ENCODE measurements around the gene CHRM3. TPM values are rescaled to one million over a fixed set of nuclear protein-coding genes. Genes with fewer than 3 reads are reported as not detected.

Gene CHRM3
- total RNA-seq, 1 donor from 2014 or later: 1.6 TPM

DNA sequence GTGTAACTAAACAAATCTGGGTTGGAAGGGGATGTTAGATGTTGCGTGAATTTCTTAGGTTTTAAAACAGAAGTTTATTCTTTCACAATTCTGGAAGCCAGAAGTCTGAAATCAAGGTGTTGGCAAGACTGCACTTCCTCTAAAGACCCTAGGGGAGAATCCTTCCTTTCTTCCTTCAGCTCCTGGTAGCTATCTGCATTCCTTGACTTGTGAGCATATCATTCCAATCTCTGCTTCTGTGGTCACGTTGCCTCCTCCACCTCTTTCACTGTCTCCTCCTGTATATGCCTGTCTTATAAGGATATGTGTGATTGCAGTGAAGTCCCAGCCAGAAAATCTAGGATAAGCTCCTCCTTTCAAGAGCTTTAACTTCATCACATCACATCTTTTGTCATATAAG is 7.7 kb downstream of the CHRM3 start:
- Histone ChIP-seq H3K4me3 (ENCODE audit: low read length in 3 of 3) (no peak overlapping the region), H3K27ac (ENCODE audit: low read depth, low read length) (no peak overlapping the region), H3K36me3 (ENCODE audit: control insufficient read depth in 3 of 3, insufficient read depth in 3 of 3, low read length in 3 of 3) (no peaks in the 10 kb centered on the region), H3K4me1 (ENCODE audit: control insufficient read depth in 3 of 3, insufficient read depth in 3 of 3, low read length in 3 of 3) (no peaks in the 10 kb centered on the region), H3K9me3 (ENCODE audit: control insufficient read depth in 3 of 3, low read length in 3 of 3) (no peaks in the 10 kb centered on the region), H3K27me3 (ENCODE audit: control insufficient read depth in 3 of 3, insufficient read depth in 3 of 3, low read length in 3 of 3) (peaks cover 0 to 12% (median 4%) of the 10 kb centered on the region in 3 donors), H3K9ac (ENCODE audit: low read depth in 1 of 3, low read length in 3 of 3) (no peak overlapping the region)

DNA sequence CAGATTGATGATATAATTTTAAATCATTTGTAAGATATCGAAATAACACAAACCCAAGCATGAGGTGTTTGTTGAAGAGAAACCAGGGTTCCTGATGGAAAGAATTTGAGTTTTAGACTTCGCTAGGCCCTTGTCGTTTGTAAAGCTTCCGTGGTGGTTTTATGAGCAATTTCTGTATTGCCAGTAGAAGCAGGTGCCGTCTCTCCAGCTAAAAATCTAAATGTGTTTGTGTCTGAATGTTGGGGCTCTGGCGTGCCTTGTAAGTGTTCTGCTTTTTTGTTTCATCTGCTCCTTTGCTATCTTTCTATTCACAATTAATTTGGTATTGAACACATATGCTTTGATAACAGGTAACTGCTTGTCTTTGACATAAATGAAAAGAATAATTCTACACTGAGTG is 27.5 kb downstream of the CHRM3 start:
- Histone ChIP-seq H3K27ac (ENCODE audit: low read depth, low read length) (no peak overlapping the region), H3K36me3 (ENCODE audit: control insufficient read depth in 3 of 3, insufficient read depth in 3 of 3, low read length in 3 of 3) (no peaks in the 10 kb centered on the region), H3K4me3 (ENCODE audit: low read length in 3 of 3) (no peak overlapping the region), H3K27me3 (ENCODE audit: control insufficient read depth in 3 of 3, insufficient read depth in 3 of 3, low read length in 3 of 3) (no peaks in the 10 kb centered on the region), H3K4me1 (ENCODE audit: control insufficient read depth in 3 of 3, insufficient read depth in 3 of 3, low read length in 3 of 3) (no peaks in the 10 kb centered on the region), H3K9me3 (ENCODE audit: control insufficient read depth in 3 of 3, low read length in 3 of 3) (no peaks in the 10 kb centered on the region), H3K9ac (ENCODE audit: low read depth in 1 of 3, low read length in 3 of 3) (no peak overlapping the region)

DNA sequence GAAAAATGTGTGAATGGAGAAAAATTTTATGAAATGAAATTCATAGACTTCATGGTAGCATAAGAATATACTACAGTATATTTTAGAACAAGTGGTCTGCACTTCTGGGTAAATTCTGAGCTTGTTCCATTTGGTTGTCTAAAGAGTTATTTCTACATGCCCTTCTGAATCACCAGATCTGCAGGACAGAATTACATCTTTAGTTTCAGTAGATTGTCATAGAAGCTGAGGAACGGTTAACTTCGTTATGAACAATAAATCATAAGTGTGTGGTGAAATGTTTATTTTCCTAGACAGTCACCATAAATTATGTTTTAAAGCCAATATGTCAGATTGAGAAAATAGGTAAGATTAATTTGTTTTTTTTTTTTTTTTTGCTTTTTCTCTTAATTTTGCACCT is 30.9 kb downstream of the CHRM3 start:
- H3K27me3 ChIP-seq (ENCODE audit: control insufficient read depth in 3 of 3, insufficient read depth in 3 of 3, low read length in 3 of 3): no peaks in the 10 kb centered on the region
- no peak overlapping the region for H3K4me3 ChIP-seq (ENCODE audit: low read length in 3 of 3)
- H3K9ac ChIP-seq (ENCODE audit: low read depth in 1 of 3, low read length in 3 of 3): no peak overlapping the region
- H3K27ac ChIP-seq (ENCODE audit: low read depth, low read length): no peak overlapping the region
- no peaks in the 10 kb centered on the region for H3K9me3 ChIP-seq (ENCODE audit: control insufficient read depth in 3 of 3, low read length in 3 of 3)
- H3K36me3 ChIP-seq (ENCODE audit: control insufficient read depth in 3 of 3, insufficient read depth in 3 of 3, low read length in 3 of 3): no peaks in the 10 kb centered on the region
- no peaks in the 10 kb centered on the region for H3K4me1 ChIP-seq (ENCODE audit: control insufficient read depth in 3 of 3, insufficient read depth in 3 of 3, low read length in 3 of 3)

DNA sequence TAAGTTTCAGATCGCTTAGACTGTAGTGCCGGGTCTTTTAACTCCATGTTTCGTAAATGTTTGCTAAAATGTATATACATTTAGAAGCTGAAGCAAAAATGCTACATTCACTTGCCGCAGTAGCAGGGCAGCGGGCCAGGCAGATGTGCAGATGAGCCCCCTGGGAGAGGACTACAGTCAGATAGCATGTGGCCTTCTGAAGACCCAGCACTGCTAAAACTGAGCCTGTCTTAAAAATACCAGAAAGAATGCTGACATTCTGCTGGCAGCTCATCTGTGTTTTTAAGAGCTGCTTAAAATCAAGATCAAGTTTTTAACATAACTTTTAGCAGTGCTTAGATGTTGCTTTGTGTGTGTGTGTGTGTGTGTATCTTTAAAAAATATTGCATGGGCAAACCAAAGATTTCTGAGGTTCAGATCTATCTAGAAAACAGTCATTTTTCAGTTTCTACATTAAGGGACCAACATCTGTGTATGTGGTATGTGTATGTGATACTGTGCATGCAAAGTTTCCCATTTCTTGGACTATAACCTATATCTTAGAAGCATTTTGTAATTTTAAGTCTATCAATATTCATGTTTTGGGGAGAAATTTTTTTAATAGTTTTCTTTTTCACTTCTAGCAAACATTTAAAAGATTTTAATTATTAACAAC is 31.7 kb downstream of the CHRM3 start:
- Histone ChIP-seq H3K27me3 (ENCODE audit: control insufficient read depth in 3 of 3, insufficient read depth in 3 of 3, low read length in 3 of 3) (no peaks in the 10 kb centered on the region), H3K9ac (ENCODE audit: low read depth in 1 of 3, low read length in 3 of 3) (no peak overlapping the region), H3K36me3 (ENCODE audit: control insufficient read depth in 3 of 3, insufficient read depth in 3 of 3, low read length in 3 of 3) (no peaks in the 10 kb centered on the region), H3K4me1 (ENCODE audit: control insufficient read depth in 3 of 3, insufficient read depth in 3 of 3, low read length in 3 of 3) (no peaks in the 10 kb centered on the region), H3K4me3 (ENCODE audit: low read length in 3 of 3) (no peak overlapping the region), H3K9me3 (ENCODE audit: control insufficient read depth in 3 of 3, low read length in 3 of 3) (no peaks in the 10 kb centered on the region), H3K27ac (ENCODE audit: low read depth, low read length) (no peak overlapping the region)

DNA sequence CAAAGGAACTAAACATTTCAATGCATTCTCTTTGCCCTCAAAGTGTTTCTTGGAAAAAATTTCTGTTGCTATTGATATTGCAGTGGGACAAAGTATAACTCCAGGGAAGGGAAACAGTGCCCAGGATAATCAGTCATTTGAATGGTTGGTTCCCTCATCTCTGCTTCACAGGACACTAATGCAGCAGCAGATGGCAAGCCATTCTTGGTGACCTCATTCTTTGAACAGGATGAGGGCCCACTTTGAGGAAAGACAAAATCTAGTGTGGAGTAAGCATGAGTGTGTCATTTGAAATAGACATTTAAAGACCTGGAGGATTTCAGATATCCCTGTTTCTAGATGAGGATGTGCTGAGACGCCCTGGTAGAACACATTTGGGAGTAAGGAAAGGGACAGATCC is 32.3 kb downstream of the CHRM3 start:
- Histone ChIP-seq H3K4me3 (ENCODE audit: low read length in 3 of 3) (no peak overlapping the region), H3K4me1 (ENCODE audit: control insufficient read depth in 3 of 3, insufficient read depth in 3 of 3, low read length in 3 of 3) (no peaks in the 10 kb centered on the region), H3K9ac (ENCODE audit: low read depth in 1 of 3, low read length in 3 of 3) (no peak overlapping the region), H3K27ac (ENCODE audit: low read depth, low read length) (no peak overlapping the region), H3K27me3 (ENCODE audit: control insufficient read depth in 3 of 3, insufficient read depth in 3 of 3, low read length in 3 of 3) (no peaks in the 10 kb centered on the region), H3K9me3 (ENCODE audit: control insufficient read depth in 3 of 3, low read length in 3 of 3) (no peaks in the 10 kb centered on the region), H3K36me3 (ENCODE audit: control insufficient read depth in 3 of 3, insufficient read depth in 3 of 3, low read length in 3 of 3) (no peaks in the 10 kb centered on the region)

DNA sequence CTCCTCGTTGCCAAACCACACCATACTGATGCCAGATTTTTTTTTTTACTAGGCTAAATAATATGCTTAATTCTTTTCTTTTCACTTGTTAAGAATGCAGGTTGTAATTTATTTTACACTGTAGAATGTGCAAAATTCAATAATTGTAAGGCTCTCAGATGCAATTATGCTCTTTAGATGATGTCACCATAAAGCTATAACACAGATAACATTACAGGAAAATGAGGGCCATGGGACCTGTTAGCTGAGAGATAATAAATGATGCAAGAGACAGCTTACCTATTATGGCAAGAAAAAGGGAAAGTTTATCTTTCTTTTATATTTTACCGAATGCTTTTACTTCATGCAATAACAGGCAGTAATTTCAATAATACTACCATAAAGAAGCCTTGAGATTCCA is 35.4 kb downstream of the CHRM3 start:
- H3K9ac ChIP-seq (ENCODE audit: low read depth in 1 of 3, low read length in 3 of 3): no peak overlapping the region
- no peaks in the 10 kb centered on the region for H3K4me1 ChIP-seq (ENCODE audit: control insufficient read depth in 3 of 3, insufficient read depth in 3 of 3, low read length in 3 of 3)
- H3K27me3 ChIP-seq (ENCODE audit: control insufficient read depth in 3 of 3, insufficient read depth in 3 of 3, low read length in 3 of 3): no peaks in the 10 kb centered on the region
- no peaks in the 10 kb centered on the region for H3K9me3 ChIP-seq (ENCODE audit: control insufficient read depth in 3 of 3, low read length in 3 of 3)
- no peak overlapping the region for H3K4me3 ChIP-seq (ENCODE audit: low read length in 3 of 3)
- no peak overlapping the region for H3K27ac ChIP-seq (ENCODE audit: low read depth, low read length)
- H3K36me3 ChIP-seq (ENCODE audit: control insufficient read depth in 3 of 3, insufficient read depth in 3 of 3, low read length in 3 of 3): no peaks in the 10 kb centered on the region

DNA sequence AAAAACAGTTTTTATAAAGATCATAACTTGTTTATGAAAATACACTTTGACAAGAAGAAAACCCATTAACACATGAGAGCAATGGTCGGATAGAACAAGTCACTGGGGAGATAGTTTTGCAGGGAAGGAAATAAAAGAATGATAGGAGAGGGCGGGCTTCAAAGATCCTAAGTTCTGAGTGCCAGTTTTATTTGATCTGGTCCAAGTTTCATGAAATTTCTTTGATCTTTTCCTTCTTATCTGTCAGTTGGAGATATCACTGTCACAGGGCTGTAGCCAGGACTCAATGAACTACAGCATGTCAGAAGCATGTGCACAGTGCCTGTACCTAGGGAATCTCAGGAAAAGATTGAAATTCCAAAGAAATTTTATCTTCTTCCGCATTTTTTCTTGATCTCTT is 36.5 kb downstream of the CHRM3 start:
- no peaks in the 10 kb centered on the region for H3K36me3 ChIP-seq (ENCODE audit: control insufficient read depth in 3 of 3, insufficient read depth in 3 of 3, low read length in 3 of 3)
- H3K9ac ChIP-seq (ENCODE audit: low read depth in 1 of 3, low read length in 3 of 3): no peak overlapping the region
- no peaks in the 10 kb centered on the region for H3K4me1 ChIP-seq (ENCODE audit: control insufficient read depth in 3 of 3, insufficient read depth in 3 of 3, low read length in 3 of 3)
- no peaks in the 10 kb centered on the region for H3K9me3 ChIP-seq (ENCODE audit: control insufficient read depth in 3 of 3, low read length in 3 of 3)
- no peak overlapping the region for H3K27ac ChIP-seq (ENCODE audit: low read depth, low read length)
- no peak overlapping the region for H3K4me3 ChIP-seq (ENCODE audit: low read length in 3 of 3)
- no peaks in the 10 kb centered on the region for H3K27me3 ChIP-seq (ENCODE audit: control insufficient read depth in 3 of 3, insufficient read depth in 3 of 3, low read length in 3 of 3)

DNA sequence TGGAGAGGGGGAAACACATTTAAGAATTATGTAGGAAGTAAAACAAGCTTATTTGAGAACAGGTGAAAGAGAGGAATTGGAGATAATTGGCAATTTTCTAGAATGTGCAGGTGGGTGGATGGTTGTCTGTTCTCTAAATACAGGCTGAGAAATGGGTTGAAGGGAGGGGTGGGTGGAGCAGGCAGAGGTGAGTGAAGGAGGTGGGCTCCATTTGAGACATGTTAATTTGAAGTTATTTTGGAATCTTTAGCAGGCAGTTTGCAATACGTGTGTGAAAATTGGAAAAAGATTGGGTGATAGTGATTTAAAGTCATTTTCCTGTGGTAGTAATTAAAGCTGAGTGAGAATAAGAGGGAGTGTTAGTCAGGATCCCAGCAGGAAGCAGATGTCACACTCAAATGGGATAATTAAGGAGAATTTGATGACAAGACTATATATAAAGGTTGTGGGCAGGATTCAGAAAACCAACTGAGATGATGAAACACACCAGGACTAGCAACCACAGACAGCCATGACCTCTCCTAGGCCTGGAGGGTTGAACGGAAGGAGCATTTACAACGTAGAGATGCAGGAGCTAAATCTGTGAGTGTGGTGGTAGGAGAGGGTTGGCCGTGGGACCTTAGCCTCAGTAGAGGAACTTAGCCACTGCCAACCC is 40.6 kb downstream of the CHRM3 start:
- Histone ChIP-seq H3K27me3 (ENCODE audit: control insufficient read depth in 3 of 3, insufficient read depth in 3 of 3, low read length in 3 of 3) (no peaks in the 10 kb centered on the region), H3K9ac (ENCODE audit: low read depth in 1 of 3, low read length in 3 of 3) (no peak overlapping the region), H3K4me1 (ENCODE audit: control insufficient read depth in 3 of 3, insufficient read depth in 3 of 3, low read length in 3 of 3) (no peaks in the 10 kb centered on the region), H3K9me3 (ENCODE audit: control insufficient read depth in 3 of 3, low read length in 3 of 3) (no peaks in the 10 kb centered on the region), H3K36me3 (ENCODE audit: control insufficient read depth in 3 of 3, insufficient read depth in 3 of 3, low read length in 3 of 3) (no peaks in the 10 kb centered on the region), H3K27ac (ENCODE audit: low read depth, low read length) (no peak overlapping the region), H3K4me3 (ENCODE audit: low read length in 3 of 3) (no peak overlapping the region)

DNA sequence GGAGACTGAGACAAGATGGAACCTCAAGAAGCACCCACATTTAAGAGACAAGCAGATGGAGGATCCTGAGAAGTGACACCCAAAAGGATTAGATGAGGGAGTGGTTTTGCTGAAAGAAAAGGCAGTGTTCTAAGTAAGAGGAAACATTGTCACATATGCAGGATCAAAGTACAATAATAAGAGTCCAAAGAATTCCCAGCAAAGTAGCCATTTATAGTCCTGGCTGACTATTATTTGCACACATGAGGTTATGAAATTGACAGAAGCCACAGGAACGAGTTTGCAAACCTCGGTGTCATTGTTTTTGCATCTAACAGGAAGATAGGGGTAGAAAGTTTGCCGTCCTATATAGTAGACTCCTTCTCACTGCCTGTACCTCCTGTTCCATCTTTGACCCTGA is 41.3 kb downstream of the CHRM3 start:
- H3K27me3 ChIP-seq (ENCODE audit: control insufficient read depth in 3 of 3, insufficient read depth in 3 of 3, low read length in 3 of 3): no peaks in the 10 kb centered on the region
- H3K36me3 ChIP-seq (ENCODE audit: control insufficient read depth in 3 of 3, insufficient read depth in 3 of 3, low read length in 3 of 3): no peaks in the 10 kb centered on the region
- no peaks in the 10 kb centered on the region for H3K4me1 ChIP-seq (ENCODE audit: control insufficient read depth in 3 of 3, insufficient read depth in 3 of 3, low read length in 3 of 3)
- no peak overlapping the region for H3K27ac ChIP-seq (ENCODE audit: low read depth, low read length)
- H3K4me3 ChIP-seq (ENCODE audit: low read length in 3 of 3): no peak overlapping the region
- no peak overlapping the region for H3K9ac ChIP-seq (ENCODE audit: low read depth in 1 of 3, low read length in 3 of 3)
- no peaks in the 10 kb centered on the region for H3K9me3 ChIP-seq (ENCODE audit: control insufficient read depth in 3 of 3, low read length in 3 of 3)

DNA sequence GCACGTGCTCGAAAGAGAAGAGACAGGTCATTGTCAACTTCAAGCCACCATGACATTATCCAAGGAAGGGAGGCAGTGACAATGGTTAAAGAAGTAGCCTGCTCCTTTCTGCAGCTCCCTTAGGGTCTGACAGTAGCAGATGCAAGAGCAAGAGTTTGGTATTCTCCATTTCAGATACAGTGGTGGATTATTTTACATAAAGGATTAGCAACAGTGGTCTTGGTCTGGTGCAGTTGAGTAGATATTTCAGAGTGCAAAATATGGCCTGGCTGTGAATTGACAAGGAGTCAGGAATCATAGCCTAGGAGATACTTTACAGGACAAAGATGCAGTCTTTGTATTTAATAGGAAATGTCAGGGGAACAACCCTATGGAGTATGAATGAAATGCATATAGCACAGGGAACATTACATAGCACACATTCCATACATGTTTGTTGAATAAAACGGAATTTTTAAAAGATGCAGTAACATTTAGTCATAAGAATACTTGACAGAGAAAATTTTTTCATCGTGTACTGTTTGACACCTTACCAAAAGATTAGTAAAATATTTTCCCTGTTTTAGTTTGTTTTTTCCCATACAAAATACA is 41.8 kb downstream of the CHRM3 start:
- no peaks in the 10 kb centered on the region for H3K36me3 ChIP-seq (ENCODE audit: control insufficient read depth in 3 of 3, insufficient read depth in 3 of 3, low read length in 3 of 3)
- H3K27me3 ChIP-seq (ENCODE audit: control insufficient read depth in 3 of 3, insufficient read depth in 3 of 3, low read length in 3 of 3): no peaks in the 10 kb centered on the region
- H3K9me3 ChIP-seq (ENCODE audit: control insufficient read depth in 3 of 3, low read length in 3 of 3): no peaks in the 10 kb centered on the region
- H3K27ac ChIP-seq (ENCODE audit: low read depth, low read length): no peak overlapping the region
- no peak overlapping the region for H3K4me3 ChIP-seq (ENCODE audit: low read length in 3 of 3)
- no peak overlapping the region for H3K9ac ChIP-seq (ENCODE audit: low read depth in 1 of 3, low read length in 3 of 3)
- no peaks in the 10 kb centered on the region for H3K4me1 ChIP-seq (ENCODE audit: control insufficient read depth in 3 of 3, insufficient read depth in 3 of 3, low read length in 3 of 3)
